Activated CD8-positive, alpha-beta memory T cell treated with anti-CD3 and anti-CD28 coated beads for 4 hours (primary cell): Measurements from ENCODE around the gene POLA2.
"Not testable (repeated sequence)": the region's sequence is repeated elsewhere in the genome, so short reads cannot be mapped to it uniquely, and the experiment has no call there.

Source experiments
- DNase-seq, 2 donors: peaks; one replicate each; pipeline ENCODE4 v3.0.0-alpha.2; 2020; ENCODE audit warnings: low read depth in 2 of 2

Gene POLA2

GRCh38 chr11:65242389-65242788 is 19.4 kb upstream of the POLA2 start:
- DNase-seq, result no peak

DNA sequence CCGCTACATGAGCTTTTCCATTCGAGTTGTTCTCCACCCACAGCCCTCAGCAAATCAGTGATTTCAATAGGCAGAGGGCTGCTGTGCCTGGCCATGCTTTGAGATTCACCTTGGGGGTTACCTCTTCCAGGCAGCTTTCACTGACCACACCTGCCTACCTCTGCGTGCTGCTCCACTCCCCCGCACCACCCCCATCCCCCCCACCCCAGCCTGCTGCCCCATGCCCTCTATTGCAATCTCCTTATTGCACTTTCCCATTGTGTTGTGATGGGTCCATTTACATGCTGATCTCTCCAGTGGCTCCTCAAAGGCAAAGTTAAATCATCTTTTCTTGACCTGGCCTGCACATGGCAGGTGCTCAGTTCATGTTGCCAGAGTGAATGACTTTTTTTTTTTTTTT is 18.0 kb upstream of the POLA2 start:
- no peak for DNase-seq

- DNase-seq, result not testable (repeated sequence)
These were observed 16.7 kb upstream of the POLA2 start for GRCh38 chr11:65245046-65245445.

DNA sequence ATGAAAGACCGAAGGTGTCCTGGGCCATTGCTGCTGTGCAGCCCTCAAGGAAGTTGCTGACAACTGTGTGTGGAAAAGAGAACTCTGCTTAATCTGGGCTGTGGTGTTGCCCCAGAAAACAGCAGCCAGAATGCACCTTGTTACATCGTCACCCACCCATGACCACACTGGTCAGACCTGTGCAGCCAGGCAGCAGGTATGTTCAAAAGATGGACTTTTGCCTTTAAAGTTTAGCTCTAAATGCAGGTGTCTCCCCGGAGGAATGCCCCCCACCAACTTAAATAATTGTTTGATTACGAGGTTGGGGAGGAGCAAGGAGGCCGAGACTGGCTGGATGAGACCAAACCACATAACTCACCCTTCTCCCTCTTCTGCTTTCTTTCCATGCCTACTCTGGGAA is 15.3 kb upstream of the POLA2 start:
- DNase-seq, result no peak

DNA sequence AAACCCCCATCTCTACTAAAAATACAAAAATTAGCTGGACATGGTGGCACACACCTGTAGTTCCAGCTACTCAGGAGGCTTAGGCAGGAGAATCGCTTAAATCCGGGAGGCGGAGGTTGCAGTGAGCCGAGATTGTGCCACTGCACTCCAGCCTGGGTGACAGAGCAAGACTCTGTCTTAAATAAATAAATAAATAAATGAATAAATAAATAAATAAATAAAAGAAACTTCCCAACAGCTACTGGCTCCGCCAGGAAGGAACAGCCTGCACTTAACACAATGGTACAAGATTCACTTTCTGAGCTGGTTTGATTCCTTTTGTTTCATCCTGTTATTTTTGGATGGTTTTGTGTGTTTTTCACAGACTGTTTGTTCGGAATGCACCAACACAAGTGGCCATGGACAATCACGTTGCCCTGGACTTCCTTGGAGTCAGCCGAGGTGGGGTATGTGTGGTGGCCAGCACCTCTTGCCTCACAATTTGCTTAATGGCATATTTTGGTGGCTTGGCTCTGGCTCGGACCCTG is 13.5 kb upstream of the POLA2 start:
- not testable (repeated sequence) for DNase-seq

DNA sequence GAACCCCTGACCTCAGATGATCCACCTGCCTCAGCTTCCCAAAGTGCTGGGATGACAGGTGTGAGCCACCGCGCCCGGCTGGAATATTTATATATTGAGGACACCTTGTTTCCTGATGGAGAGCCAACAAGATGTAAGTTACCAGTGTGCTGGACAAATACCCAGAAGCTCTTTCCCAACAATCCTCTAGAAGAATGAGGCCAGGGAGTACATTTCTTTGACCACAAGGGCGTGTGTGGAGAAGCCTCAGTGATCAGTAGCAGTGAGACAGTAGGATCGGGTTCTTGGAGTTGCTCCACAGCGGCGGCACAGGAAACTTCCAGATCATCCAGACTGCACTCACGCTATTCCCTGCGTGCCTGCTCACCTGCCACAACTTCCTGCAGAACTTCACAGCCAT is 10.3 kb upstream of the POLA2 start:
- DNase-seq, result no peak

DNA sequence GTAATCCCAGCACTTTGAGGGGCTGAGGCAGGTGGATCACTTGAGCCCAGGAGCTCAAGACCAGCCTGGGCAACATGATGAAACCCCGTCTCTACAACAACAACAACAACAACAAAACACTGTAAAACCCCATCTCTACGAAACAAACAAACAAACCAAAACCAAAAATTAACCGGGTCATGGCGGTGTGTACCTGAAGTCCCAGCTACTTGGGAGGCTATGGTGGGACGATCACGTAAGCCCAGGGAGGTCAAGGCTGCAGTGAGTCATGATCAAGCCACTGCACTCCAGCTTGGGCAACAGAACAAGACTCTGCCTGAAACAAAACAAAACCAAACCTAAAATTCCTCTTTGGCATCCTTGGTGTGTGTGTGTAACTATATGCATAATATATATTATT is 7.0 kb upstream of the POLA2 start:
- DNase-seq, result no peak

- no peak for DNase-seq
These were observed 2.8 kb upstream of the POLA2 start for GRCh38 chr11:65258988-65259387.

- DNase-seq, result no peak
These were observed 1.5 kb upstream of the POLA2 start for GRCh38 chr11:65260302-65260701.

GRCh38 chr11:65260756-65261590 is 789 bp upstream of the POLA2 start:
- DNase-seq, result no peak

GRCh38 chr11:65262381-65262680 is 569 bp downstream of the POLA2 start:
- no peak for DNase-seq

- DNase-seq, result no peak
These were observed 1.0 kb downstream of the POLA2 start for GRCh38 chr11:65262776-65263175.

DNA sequence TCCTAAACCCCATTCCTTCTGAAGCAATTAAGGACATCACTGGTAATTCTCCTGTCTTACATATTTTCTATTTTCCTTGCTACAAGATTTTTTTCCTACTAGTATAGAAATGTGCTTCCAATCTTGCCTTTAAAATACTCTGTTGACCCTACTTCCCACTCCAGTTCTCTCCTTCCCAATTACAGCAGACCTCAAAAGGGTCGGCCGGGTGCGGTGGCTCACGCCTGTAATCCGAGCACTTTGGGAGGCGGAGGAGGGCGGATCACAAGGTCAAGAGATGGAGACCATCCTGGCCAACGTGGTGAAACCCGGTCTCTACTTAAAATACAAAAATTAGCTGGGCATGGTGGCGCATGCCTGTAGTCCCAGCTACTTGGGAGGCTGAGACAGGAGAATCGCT is 3.0 kb downstream of the POLA2 start:
- DNase-seq, result not testable (repeated sequence)

DNA sequence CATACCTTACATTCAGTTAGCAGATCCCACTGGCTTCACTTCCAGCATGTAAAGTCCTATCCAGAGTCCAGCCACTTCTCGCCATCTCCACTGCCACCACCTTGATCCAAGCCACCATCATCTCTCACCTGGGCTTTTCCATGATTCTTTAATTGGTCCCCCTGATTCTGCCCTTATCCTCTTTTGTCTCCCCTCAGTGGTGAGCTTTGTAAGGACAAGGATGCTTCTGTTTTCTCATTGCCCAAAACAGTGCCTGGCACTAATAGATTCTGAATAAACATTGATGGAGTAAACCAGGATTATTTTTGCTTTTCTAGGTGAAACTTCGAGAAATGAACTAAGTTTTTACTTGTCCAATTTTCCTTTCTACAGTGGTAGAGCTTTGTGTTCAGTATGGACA is 4.4 kb downstream of the POLA2 start:
- no peak for DNase-seq

DNA sequence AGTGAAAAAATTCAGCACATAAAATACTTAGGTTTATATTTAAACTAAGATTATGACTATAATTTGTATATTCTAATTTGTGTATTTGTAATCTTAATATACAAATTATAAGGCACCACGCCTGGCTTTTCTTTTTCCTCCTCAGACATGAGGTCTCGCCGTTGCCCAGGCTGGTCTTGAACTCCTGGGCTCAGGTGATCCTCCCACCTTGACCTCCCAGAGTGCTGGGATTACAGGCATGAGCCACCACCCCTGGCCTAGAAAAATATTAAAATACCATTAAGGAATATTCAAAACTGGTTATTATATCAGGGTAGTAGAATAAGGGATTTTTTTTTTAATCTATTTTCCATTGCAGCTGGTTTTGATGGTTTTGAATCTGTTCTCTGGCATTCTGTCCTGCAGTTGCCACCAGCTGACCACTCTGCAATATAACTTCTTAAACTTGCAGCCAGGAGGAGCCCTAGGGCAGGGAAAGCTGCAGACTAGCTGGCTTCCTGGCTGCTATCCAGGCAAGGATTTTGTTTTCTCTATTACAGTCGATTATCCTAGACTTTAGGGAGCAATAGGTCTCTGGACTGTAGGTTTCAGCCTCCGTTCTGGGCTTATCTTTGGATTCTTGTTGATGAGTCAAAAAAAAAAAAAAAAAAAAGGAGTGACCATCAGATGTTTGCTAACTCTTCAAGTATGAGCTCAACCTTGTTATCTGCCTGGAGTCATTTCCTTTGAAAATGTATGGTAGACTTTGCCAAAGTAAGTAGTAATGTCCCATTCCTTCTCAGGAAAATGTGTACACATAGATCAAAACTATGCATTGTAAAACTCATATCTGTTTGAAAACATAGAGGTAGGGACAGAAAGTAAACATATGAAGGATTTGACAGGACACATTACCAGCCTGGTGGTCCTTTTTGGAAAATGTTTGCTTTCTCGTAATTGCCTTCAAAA is 13.2 kb downstream of the POLA2 start:
- no peak for DNase-seq

DNA sequence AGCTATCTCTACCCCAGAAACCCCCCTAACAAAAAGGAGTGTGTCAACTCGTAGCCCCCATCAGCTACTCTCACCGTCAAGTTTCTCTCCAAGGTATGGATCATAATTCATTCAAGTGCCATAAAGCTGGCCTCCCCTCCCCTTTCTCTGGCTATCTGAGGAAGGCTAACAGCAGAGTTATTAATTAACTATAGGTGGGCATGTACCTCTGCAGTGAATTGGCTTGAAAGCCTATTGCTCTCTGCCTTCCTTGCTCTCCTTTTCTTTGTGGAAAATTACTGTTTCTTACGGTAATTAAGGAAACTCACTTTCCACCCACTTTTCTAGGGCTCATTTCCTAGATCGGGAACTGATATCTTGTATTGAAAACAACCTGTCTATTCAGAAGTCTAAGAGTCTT is 14.1 kb downstream of the POLA2 start:
- no peak for DNase-seq

- DNase-seq, result no peak
These were observed 16.0 kb downstream of the POLA2 start for GRCh38 chr11:65277631-65278277.

DNA sequence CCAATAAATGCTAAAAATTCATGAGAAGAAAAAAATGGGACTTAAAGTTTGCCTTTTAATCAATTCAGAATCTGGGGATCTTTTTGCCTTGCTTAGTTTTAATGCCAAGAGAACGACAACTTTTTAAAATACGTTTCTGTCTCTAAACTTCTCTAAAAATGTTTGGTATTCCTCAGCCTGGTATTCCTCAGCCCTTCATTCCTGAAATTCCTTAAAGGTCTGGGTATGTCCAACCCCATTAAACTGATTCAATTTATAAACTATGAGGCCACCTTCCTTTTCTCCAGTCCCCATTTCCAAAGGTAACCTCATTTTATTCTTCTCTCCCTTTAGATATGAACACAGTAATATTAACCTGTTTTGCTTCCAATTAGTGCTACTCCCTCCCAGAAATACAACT is 16.6 kb downstream of the POLA2 start:
- no peak for DNase-seq

DNA sequence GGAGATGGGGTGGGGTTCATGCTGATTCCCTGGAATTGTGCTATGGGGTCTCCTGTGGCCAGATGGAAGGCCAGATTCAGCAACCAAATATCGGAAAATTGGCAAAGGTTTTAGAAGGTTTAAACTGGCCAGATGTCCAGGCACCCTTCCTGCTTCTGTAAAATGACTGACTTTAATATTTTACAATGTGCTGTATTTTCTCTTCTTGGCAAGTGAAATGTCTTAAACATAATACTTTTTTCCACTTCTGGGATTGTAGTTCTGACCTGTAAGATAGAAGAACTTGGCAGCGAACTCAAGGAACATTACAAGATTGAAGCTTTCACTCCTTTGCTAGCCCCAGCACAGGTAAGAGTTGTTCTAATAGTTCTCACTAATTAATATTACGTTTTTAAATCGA is 17.5 kb downstream of the POLA2 start:
- no peak for DNase-seq

DNA sequence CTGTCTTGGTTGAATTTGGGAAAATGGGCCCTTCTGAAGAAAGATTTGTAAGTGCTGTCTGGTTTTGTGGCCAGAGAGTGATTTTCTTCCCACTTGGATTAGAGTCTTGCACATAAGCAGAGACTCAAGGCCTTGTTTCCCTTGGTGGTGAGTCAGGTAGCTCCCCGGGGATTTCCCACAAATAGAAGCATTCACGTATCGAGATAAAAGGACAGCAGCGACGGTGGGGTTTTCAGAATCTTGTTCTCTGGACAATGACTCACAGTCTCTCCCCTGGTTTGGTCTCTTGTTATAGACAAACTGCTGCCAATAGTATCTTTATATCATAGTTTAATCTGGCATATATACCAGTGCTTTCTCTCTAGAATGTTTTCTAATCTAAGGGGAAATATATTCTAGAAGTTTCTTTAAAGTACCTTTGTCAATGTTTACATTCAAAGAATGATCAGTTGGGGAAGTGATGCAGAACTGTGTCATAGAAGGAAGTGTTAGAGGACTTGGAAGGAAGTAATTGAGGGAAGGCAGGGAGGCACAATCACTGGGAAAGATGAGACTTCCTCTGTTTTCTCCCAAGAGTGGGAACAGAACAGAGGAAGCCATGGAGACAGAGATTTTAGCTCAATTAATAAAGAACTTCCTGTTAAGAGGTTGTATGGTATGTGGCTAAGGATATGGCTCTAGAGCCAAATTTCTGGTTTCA is 18.1 kb downstream of the POLA2 start:
- DNase-seq, result peak in 1 of 2 donors; percentile 54

DNA sequence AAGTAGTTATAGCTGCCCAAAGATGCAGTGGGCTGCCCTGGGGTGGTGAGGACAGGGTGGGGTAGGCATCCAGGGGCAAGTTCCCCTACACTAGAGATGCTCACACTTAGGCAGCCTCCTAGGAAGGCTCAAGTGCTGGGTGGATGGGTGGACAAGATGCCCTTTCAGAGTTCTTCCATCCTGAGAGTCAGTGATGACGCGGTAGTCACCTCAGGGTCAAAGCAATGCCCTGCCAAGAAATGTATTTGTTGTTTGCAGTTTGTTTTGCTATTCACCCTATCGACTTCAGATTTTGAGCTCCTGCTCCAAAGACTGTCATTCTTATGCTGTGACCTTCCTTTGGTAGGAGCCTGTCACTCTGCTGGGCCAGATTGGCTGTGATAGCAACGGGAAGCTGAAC is 18.9 kb downstream of the POLA2 start:
- no peak for DNase-seq

GRCh38 chr11:65286686-65287085 is 24.9 kb downstream of the POLA2 start:
- DNase-seq, result no peak
